DND-41 (cell line): ENCODE measurements around the gene RNF39.

Source experiments
- ATAC-seq: fragments of 200-7000 bp; cut with Tn5 transposase; 3 replicates; pipeline ENCODE4 v1.9.1; 2021; ENCODE audit warnings: low read depth; ENCODE audit not compliant: insufficient read depth
- DNase-seq: peaks from one replicate; pipeline ENCODE4 v3.0.0-alpha.2; 2020
- H2AFZ ChIP-seq: 2 replicates; pipeline ENCODE4 v1.6.0; 2012; ENCODE audit warnings: low read depth, low read length
- H3K27ac ChIP-seq: 2 replicates; pipeline ENCODE4 v1.5.1; 2012; ENCODE audit warnings: low read length, inconsistent platforms
- H3K27me3 ChIP-seq: fragments of 200-600 bp; sonication (generic); 2 replicates; pipeline ENCODE4 v1.6.0; 2012; ENCODE audit warnings: low read length, mild to moderate bottlenecking, inconsistent platforms; ENCODE audit not compliant: insufficient read depth, poor library complexity
- H3K36me3 ChIP-seq: 2 replicates; pipeline ENCODE4 v1.5.1; 2012; ENCODE audit warnings: low read length, inconsistent platforms; ENCODE audit not compliant: insufficient read depth
- H3K4me1 ChIP-seq: 2 replicates; pipeline ENCODE4 v1.5.1; 2012; ENCODE audit warnings: mild to moderate bottlenecking, low read length; ENCODE audit not compliant: insufficient read depth
- H3K4me2 ChIP-seq: 2 replicates; pipeline ENCODE4 v1.6.0; 2012; ENCODE audit warnings: mild to moderate bottlenecking, moderate library complexity, low read length, inconsistent platforms; ENCODE audit not compliant: insufficient read depth
- H3K4me3 ChIP-seq, 2 experiments: fragments of 200-600 bp in 1 of 2; shearing (Covaris generic) in 1 of 2; 2 replicates each; pipeline ENCODE4 v1.5.1; 2012 to 2016; ENCODE audit warnings: inconsistent platforms in 2 of 2, low read length in 2 of 2, mild to moderate bottlenecking in 2 of 2, low read depth in 1 of 2, moderate library complexity in 1 of 2
- H3K79me2 ChIP-seq: 2 replicates; pipeline ENCODE4 v1.6.0; 2012; ENCODE audit warnings: low read length, inconsistent platforms; ENCODE audit not compliant: insufficient read depth
- H3K9ac ChIP-seq: 2 replicates; pipeline ENCODE4 v1.6.0; 2012; ENCODE audit warnings: low read depth, mild to moderate bottlenecking, inconsistent platforms, low read length, moderate library complexity
- H3K9me3 ChIP-seq: 2 replicates; pipeline ENCODE4 v1.5.1; 2012; ENCODE audit warnings: low read length, moderate library complexity, mild to moderate bottlenecking, inconsistent platforms; ENCODE audit not compliant: insufficient read depth, severe bottlenecking
- H4K20me1 ChIP-seq: 2 replicates; pipeline ENCODE4 v1.6.0; 2012; ENCODE audit warnings: low read length; ENCODE audit not compliant: insufficient read depth
- EZH2 ChIP-seq: IDR thresholded peaks from 3 replicates; pipeline ENCODE4 v1.6.1; 2012; ENCODE audit warnings: borderline replicate concordance, low read depth, mild to moderate bottlenecking, moderate library complexity, low read length, inconsistent platforms; ENCODE audit not compliant: severe bottlenecking
- TF ChIP-seq, protein P1 (sequence below): IDR thresholded peaks from 2 replicates; pipeline ENCODE4 v1.5.1; 2012; ENCODE audit warnings: borderline replicate concordance, low read length, moderate library complexity, mild to moderate bottlenecking; ENCODE audit not compliant: poor library complexity, severe bottlenecking; ENCODE audit errors: extremely low read depth

Gene RNF39

DNA sequence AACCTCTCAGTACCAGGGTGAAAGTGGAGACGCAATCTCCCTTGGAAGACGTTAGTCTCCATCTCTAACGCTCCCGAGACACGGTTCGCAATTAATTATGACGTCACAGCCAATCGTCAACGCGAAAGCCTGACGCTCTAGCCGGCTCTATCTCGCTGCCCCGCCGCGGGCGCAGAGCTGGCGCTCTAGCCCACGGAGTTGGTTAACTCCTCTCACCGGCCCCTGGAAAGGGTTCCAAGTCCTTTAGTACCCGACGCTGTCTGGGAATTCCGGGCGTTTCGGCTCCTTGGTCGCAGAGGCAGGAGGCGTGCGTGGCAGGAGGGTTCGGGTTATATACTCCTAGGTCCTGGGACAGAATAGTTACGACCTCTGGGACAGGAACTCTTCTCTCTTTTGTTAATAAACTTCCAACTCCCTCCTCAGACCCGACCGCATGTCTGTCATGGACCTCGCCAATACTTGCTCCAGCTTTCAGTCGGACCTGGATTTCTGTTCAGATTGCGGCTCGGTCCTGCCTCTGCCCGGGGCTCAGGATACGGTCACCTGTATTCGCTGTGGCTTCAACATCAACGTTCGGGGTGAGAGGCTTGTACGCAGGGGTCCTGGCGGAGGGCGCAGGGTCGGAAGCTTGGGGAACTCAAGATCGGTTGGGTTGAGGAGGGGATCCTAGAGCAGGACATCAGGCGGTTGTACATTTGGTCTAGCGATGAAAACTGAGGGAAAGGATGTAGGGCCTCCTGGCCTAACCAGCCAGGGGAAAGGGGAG lies 14.3 kb downstream of the RNF39 start, which contains the start of gene POLR1H:
POLR1H (plus strand) TSS at position 174 of the 766 bp plus-strand sequence; CDS start at position 434, 260 bp downstream.
- peak; percentile 92 for ATAC-seq

GRCh38 chr6:30060606-30061091 lies 14.9 kb downstream of the RNF39 start:
- Histone ChIP-seq H3K79me2 (peaks cover 42% of the 10 kb centered on the region), H3K9ac (peak overlapping the region; percentile 73), H3K36me3 (peaks cover 21% of the 10 kb centered on the region), H3K27ac (peak overlapping the region; percentile 86), H3K4me2 (peak overlapping the region; percentile 87), H3K4me1 (peaks cover 48% of the 10 kb centered on the region), H3K27me3 (no peaks in the 10 kb centered on the region), H3K9me3 (no peaks in the 10 kb centered on the region), H4K20me1 (no peaks in the 10 kb centered on the region), H3K4me3 (peak overlapping the region; percentile 71 to 83), H2AFZ (peak overlapping the region; percentile 79)
- TF ChIP-seq EZH2: no peak
- TF ChIP-seq, protein P1, sequence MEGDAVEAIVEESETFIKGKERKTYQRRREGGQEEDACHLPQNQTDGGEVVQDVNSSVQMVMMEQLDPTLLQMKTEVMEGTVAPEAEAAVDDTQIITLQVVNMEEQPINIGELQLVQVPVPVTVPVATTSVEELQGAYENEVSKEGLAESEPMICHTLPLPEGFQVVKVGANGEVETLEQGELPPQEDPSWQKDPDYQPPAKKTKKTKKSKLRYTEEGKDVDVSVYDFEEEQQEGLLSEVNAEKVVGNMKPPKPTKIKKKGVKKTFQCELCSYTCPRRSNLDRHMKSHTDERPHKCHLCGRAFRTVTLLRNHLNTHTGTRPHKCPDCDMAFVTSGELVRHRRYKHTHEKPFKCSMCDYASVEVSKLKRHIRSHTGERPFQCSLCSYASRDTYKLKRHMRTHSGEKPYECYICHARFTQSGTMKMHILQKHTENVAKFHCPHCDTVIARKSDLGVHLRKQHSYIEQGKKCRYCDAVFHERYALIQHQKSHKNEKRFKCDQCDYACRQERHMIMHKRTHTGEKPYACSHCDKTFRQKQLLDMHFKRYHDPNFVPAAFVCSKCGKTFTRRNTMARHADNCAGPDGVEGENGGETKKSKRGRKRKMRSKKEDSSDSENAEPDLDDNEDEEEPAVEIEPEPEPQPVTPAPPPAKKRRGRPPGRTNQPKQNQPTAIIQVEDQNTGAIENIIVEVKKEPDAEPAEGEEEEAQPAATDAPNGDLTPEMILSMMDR: no peak
- peak; percentile 32 for DNase-seq
- no peak for ATAC-seq

More for the DNA sequence above, 14.3 kb downstream of the RNF39 start, which contains the start of gene POLR1H:
- Histone ChIP-seq H3K9me3 (no peaks in the 10 kb centered on the region), H3K4me2 (peak within 1 kb of the TSS; percentile 87), H3K79me2 (peaks cover 42% of the 10 kb centered on the region), H3K27me3 (no peaks in the 10 kb centered on the region), H3K4me1 (peaks cover 54% of the 10 kb centered on the region), H2AFZ (peak within 1 kb of the TSS; percentile 79), H3K9ac (peak within 1 kb of the TSS; percentile 73), H3K36me3 (peaks cover 19% of the 10 kb centered on the region), H4K20me1 (no peaks in the 10 kb centered on the region), H3K27ac (peak within 1 kb of the TSS; percentile 86), H3K4me3 (peak within 1 kb of the TSS; percentile 71 to 83)
- DNase-seq: peak; percentile 92
- TF ChIP-seq, protein P1: peak; percentile 4
- no peak for TF ChIP-seq EZH2

GRCh38 chr6:30055513-30055912 lies 20.1 kb downstream of the RNF39 start:
- peaks cover 9% of the 10 kb centered on the region for H3K79me2 ChIP-seq
- peaks cover 14% of the 10 kb centered on the region for H3K4me1 ChIP-seq
- H3K4me3 ChIP-seq: no peak overlapping the region
- DNase-seq: no peak
- H3K27ac ChIP-seq: no peak overlapping the region
- TF ChIP-seq EZH2: no peak
- TF ChIP-seq, protein P1: no peak
- no peak overlapping the region for H2AFZ ChIP-seq
- no peak overlapping the region for H3K9ac ChIP-seq
- no peaks in the 10 kb centered on the region for H4K20me1 ChIP-seq
- no peaks in the 10 kb centered on the region for H3K9me3 ChIP-seq
- H3K36me3 ChIP-seq: 0 out of 2 replicates have a peak, but pooled peaks cover 5% of the 10 kb centered on the region
- ATAC-seq: no peak
- H3K27me3 ChIP-seq: no peaks in the 10 kb centered on the region
- no peak overlapping the region for H3K4me2 ChIP-seq
